HG02852 (cell line): Measurements from ENCODE around the gene GNPDA1.
A peak's percentile ranks its signal among the peaks of the same experiment; 100 is the strongest.

Experiments
- ATAC-seq: cut with Tn5 transposase; IDR thresholded peaks from one replicate; pipeline ENCODE4 v1.9.1; 2021; ENCODE audit warnings: mild to moderate bottlenecking, moderate library complexity; ENCODE audit not compliant: unreplicated experiment

GNPDA1 gene

DNA sequence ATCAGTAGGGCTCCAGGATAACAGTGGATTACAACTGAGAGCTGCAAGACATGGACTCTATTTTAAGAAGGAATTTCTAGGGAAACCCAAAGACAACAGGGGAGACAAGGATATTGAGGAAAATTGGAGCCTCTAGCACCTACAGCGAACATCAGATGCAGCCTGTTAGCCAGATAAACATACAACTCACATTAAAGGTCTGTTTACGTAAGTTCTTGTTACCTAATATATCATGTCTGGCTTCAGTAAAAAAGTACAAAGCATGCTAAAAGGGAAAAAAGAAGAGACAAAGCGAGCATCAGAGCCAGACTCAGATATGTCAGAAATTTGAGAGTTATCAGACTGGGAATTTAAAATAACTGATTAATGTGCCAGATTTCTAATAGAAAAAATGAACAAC lies 17.2 kb downstream of the GNPDA1 start:
- no peak for ATAC-seq

DNA sequence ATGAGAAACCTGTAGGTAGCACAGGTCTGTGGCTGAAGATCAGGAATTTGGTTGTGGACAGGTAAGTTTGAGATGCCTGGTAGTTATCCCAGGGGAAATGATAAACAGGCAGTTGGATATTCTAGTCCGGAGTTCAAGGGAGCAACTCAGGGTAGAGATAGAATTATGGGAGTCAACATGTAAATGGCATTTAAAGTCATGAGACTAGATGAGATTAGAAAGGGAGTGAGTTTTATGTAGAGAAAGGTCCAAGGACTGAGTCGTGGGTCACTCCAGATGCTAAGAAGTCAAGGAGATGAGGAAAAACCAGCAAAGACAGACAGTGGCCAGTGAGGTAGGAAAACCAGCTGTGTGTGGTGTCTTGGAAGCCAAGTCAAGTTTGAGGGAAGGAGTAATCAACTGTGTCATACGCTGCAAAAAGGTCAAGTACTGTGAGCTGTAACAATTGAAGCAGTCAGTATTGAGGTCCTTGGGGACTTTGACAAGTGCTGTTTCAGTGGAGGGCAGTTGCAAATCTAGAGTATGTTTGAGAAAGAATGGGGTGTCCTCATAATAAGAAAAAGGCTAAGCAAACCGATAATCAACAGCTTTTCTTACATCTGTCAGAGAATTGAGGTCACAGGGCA lies 18.2 kb downstream of the GNPDA1 start:
- ATAC-seq = no peak

DNA sequence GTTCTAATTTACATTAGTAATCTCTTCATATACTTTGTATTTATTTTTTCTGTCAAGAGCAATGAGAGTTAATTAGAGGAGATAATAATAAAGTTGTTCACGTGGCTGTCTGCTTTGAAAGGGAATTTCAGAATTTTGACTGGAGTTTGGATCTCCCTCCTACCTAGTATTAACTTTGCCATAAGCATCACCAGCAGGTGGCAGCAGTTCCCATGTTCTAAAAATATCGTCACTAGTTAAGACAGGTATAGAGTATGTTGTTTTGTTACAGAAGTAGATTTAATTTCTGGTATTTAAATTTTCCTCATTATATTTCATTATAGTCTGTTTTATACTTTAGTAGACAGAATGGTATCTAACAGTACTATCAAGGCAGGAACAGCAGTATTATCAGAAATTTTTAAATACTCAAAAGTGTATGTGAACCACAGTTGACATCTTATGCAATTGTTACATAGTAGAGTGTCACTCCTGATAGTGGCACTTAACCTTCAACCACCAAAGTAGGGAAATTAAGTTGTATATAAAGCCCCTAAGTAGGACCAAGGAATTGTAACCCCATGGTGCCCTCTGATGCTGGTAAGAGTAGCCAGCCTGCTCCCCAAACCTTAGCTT lies 20.4 kb downstream of the GNPDA1 start:
- peak; percentile 74 for ATAC-seq

DNA sequence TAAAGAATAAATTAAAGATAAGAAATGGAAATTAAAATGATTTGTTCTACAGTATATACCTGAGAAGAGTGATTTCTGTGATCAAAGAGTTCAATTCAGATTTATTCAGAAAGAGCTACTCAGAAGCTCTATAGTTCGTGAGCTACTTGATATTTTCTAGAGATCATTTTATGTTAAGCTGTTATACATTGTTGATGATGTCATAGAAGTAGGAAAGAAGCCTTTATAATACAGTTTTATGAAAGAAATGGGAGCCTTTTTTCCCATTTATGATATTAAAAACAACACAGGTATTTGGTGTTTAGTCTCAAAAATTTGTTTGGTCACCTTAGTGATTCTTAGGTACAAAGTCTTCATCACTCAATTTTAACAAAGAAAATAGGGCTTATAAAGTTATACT lies 23.1 kb downstream of the GNPDA1 start:
- ATAC-seq = no peak

DNA sequence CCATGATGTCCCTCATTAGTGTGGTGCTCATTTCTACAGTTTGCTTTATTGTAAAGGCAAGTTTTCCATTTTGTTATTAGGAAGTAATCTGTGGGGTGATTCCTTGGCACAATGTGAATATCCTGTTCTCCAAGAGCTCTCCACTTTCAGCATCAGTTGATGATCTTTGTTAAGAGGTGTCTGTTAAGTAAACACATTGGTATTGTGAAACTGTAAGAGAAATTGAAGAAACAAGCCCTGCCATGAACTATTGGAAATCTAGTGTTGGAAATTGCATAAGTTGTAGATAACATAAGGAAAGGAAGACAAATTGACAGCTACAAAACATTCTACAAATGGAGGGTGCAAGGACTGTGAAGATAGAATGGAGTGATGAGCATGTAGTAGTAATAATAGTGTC lies 26.8 kb downstream of the GNPDA1 start:
- no peak for ATAC-seq

DNA sequence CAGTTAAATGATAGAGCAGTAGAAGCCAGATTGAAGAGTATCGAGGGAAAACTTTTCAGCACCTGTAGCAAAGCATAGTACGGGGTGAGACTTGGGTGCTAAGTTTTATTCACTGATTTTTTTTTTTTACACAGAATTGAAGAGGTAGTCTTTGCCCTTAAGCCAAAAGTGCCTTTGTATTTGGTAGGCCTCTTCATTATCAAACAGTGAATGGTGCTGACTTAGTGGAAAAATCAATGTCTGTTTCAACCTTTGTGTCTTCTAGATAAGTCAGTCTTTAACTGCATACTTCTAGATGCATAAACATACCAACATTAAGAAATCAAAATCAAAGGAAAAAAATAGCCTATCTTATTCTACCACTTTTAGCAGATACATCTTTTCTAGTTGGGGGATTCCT lies 30.2 kb downstream of the GNPDA1 start:
- ATAC-seq = no peak

DNA sequence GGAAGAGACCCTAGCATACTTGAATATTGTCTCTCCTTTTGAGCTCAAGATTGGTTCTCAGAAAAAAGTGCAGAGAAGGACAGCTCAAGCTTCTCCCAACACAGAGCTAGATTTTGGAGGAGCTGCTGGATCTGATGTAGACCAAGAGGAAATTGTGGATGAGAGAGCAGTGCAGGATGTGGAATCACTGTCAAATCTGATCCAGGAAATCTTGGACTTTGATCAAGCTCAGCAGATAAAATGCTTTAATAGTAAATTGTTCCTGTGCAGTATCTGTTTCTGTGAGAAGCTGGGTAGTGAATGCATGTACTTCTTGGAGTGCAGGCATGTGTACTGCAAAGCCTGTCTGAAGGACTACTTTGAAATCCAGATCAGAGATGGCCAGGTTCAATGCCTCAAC lies 34.4 kb downstream of the GNPDA1 start:
- ATAC-seq = no peak

DNA sequence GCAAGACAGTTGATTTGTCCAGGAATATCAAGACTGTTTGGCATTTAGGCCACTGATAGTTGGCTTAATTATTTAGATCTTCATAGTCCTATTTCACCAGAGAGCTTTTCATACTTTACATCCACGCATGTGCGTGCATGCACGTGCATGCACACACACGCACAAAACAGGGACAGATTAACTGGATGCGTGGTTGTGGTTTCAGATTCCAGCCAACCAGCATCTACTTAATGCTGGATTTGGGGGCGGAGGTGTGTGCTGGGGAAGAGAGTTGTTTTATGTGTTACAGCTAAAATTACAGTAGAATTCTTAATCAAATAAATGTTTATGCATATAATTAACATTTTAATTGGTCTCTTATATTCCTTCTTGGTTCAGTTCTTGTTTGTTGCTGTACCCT lies 36.7 kb downstream of the GNPDA1 start:
- no peak for ATAC-seq

DNA sequence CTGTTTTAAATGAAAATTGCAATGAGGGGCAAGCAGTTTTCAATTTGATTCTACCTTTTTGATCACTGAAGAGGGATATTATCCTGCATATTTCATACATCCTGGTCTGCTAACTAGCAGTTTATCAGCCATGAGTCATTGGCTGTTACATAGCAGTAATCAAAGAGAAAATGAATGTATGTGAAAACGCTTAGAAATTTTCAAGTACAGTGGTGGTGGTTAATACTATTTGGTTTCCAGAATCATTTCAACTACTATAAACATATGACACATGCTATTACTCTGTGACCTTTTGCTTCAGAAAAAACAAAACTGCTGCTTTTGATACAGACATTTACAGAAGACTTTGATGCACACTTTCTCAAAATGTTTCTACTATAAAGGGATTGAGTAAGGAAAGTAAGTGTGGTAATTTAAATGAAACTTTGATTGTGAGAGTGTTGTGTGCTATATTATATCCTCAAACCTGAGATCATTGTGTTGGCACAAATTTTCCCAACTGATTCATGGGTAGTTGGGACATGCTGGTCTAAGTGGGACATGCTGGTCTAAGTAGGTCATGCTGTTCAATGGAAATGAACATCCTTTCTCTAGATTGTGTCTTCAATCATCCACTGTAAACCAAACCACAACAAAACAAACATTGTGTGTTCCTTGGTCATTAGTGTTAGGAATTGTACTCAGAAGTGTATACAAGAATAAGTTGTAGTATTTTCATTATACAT lies 38.8 kb downstream of the GNPDA1 start:
- no peak for ATAC-seq

DNA sequence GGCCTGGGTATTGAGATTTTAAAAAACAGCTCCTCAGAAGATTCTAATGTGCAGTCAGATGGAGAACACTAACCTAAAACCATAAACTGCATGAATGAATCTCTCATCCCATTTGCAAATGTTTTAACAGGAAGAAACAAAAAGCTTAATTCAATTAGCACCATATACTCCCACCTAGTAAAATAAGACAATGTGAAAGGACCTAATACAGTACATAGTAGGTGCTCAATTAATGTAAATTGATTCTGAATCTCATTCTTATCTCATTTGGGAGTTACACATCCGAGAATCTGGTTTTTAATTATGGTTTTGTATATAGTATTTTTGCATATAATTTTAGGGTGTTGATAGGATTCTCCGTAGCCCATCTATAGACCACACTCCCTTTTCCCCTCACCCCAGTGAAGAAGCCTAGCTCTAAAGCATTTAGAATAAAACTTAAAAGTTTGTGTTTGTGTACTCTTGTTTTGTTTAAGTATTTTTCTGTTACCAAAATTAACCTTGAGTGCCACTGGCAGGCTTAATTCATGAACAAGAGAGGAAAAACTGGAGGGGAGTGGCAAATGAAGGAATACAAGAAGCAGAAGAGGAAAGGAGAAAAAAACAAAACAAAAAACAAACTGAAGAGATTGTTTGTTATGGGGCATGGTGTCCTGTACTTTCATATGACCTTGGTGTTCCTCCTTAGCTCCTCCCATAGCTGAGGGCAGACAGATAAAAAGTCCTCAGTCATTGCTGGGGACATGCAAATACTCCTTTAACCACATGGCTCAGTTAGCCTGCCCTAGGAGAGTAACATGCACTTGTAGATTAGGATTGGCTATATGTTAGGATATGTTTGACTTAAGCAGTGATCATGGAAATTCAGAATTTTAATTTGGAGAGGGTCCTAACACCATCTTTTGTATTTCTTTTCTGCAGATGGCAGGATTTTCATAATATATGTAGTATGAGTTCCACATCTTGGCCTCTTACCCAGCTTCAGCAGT lies 42.8 kb downstream of the GNPDA1 start:
- peak; percentile 48 for ATAC-seq

DNA sequence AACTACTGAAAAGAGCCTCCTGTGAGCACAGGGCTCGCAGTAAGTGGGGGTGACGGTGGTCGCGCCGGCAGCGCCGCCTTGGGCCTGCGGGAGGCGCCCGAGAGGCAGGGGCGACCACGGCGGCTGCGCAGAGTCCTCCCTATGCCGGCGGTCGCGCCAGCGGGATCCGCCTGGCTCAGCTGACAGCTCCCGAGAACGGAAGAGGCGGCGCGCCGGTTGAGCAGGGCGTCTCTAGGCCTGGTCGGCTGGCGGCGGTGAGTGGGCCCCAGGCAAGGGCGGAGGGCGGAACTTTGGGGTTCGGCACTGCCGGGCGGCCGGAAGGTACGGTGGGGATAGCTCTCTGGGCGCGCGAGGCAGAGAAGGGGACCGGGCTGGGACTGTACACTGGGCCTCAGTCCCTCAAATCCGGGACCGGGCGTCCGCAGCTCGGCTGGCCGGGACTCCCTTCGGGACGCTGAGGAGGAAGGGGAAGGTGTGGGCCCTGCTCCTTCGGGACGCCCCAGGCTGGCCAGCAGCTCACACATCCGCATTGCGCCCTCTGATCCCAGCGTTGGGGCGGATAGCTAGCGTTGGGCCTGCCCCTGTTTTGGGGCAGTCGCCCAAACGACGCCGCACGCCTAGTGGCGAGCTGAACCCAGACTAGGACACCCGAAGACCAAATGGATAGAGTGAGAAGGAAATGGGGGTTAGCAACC lies 43.8 kb downstream of the GNPDA1 start, which contains the start of gene RNF14:
TSS of gene RNF14 (plus strand) at position 192 of the 695 bp plus-strand sequence. CDS start 4,484 bp downstream, outside the sequence.
- ATAC-seq = peak; percentile 89

DNA sequence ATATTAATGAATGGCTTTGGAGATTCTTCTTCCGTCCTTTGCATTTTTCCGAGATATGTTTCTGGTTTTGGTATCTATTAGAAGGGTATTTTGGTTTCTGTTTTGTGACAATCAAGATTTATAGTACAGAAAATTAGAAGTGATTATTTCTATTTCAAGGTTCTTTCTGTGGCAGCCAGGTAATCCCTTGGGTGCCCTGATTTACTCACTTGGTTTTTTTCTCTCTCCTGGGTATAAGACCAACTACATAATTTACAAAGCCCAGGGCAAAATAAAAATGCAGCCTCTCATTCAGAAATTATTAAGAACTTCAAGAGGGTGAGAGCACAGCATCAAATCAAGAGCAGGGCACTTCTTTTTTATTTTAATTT lies 45.9 kb downstream of the GNPDA1 start:
- no peak for ATAC-seq

DNA sequence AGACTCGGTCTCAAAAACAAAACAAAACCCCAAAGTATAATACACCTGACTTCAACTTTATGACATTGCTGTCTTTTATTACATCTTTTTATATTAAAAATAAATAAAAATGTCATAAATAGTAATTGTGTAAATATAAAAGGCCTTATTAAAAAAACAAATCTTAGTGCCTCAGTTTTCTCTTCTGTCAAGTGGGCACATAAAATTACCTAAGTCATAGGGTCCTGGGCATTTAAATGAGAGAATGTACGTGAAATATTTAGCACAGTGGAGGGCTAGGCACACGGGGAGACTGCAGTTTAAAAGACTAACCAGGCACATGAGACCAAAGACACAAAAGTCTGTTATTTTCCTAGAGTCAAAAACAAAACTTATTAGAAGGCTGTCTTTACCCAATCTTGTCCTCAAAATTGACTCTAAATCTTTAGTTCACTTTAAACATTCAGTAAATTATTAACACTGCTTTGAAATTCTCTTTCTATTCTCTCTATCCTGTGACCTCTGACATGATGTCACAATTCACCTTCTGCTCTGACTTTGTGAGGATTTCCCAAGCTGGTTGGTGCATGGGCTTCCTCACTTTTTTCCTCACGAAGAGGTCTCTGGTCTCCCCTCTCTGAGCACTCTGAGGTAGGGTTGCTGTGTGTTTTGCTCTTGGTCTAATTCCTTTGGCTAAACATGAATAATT lies 46.4 kb downstream of the GNPDA1 start:
- no peak for ATAC-seq

DNA sequence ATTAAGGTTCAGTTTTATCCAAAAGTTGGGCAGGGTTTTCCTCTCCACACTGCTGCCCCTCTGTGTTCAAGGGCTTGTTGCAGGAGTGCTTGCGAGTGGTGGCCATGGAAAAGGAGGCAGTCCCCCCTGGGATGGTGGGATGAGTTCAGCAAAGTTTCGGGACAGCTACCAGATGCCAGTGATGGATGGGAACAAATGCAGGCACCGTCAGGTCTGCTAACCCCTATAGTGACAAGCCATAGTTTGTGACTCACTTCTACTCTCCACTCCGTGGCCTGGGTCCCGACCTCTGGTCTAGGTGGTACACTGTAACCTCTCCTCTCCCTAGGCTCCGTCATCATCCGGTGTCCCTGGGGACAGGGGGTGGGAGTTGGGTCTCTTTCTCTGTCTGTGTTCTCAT lies 47.8 kb downstream of the GNPDA1 start:
- ATAC-seq = no peak

DNA sequence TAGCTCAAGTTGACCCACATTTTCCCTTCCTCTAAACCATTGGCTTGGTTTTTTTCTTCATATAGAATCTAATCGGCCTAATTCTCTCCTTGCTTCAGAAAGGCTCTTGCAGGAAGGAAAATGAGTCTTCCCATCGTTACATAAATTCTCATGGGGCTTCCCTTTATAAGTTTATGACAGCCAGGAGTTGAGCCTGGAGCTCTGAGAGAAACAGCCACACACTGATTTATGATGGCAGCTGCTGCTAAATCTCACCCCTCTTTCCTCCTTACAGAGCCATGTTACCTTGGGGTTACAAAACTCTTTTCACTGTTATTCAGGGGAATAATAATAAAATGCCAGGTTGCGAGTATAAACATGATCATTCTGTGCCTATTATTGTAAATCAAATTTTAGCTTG lies 49.1 kb downstream of the GNPDA1 start:
- ATAC-seq = no peak

DNA sequence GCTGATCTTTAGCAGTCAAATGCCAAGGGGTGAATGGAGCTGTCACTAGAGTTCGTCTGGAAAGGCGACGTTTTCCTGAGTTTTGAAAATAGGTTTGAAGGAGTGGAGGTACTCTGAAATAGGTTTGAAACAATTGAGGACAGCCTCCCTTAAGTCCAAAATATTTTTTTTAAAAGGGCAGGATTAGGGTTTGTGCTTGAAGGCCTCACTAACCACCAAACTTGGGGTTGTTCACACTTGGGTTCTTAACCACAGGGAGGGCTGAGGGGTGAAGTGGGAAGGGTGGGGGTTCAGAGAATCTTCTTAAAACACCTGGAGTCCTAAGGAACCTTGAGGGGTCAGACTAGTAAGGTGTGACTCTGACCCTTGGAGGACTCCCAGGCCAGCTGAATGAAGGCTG lies 51.4 kb downstream of the GNPDA1 start:
- no peak for ATAC-seq

DNA sequence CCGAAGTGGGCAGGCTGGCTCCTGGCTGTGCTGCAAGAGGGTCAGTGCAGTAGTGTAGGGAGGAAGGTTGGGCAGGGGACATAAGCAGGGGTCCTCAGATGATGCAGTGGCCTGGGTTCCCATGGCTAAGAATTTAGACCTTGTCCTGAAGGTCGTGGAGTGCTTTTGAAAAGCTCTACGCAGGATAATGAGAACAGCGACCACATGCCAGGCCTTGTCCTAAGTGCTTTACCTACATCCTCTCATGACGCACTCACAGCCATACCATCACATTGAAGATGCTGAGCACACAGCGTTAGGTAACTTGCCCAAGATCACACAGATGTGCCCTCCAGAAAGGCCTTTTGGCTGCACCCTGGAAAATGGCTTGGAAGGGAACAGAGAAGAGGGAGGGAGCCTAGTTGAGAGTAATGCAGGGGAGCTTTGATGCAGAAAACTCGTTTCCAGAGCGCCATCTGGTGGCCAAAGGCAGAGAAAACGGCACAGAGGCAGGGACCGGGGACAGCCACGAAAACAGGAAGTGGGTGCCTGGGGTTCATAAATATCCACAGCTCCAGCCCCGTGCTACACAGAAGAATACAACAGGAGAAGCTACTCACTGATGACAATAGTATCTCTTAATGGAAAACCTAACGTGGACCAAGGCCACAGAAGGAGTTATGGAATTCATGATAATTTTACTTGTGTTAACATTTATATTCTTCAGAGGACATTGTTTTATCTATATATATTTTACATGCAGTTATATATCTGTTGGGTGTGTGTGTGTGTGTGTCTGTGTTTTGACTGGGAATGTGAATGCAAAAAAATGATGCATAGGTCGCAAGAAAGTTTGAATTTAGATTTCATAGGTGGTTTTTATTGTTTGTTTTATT lies 52.1 kb downstream of the GNPDA1 start:
- ATAC-seq = peak; percentile 95

DNA sequence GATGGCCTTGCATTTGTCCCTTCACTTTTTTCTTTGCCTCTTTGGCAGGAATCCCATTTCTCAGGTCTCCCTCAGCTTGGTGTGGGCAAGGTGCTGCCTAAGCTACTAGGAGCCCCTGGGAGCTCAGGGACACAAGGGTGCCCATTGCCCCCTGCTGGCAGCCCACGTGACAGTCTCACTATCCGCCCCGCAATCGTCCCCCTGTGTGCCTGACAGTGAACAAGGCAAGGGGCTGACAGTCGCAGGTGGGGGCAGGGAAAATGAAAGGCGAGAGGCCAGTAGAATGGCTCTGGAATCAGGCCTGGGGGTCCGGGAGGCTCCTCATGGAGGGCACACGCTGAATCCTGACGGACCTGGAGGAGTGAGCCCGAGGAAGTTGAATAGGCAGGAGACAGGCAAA lies 52.8 kb downstream of the GNPDA1 start:
- ATAC-seq = no peak
